HepG2 (cell line): ENCODE data around the gene NAE1. TPM values are rescaled to one million over a fixed set of nuclear protein-coding genes. Genes with fewer than 3 reads are reported as not detected.

Source experiments
- AHDC1 ChIP-seq: sonication (generic); formaldehyde crosslinking; IDR thresholded peaks from 2 replicates; pipeline ENCODE4 v1.5.1; 2020; ENCODE audit warnings: mild to moderate bottlenecking, missing genetic modification reagents, borderline replicate concordance
- ARID5B ChIP-seq: IDR thresholded peaks from 2 replicates; pipeline ENCODE4 v1.4.0; 2020; ENCODE audit warnings: mild to moderate bottlenecking, missing genetic modification reagents
- E2F2 ChIP-seq: sonication (generic); formaldehyde crosslinking; IDR thresholded peaks from 2 replicates; pipeline ENCODE4 v1.4.0; 2020; ENCODE audit warnings: missing genetic modification reagents, borderline replicate concordance
- HMG20B ChIP-seq: conservative IDR thresholded peaks from 2 replicates; pipeline ENCODE4 v1.6.1; 2016; ENCODE audit warnings: missing genetic modification reagents, missing compliant biosample characterization
- KDM6A ChIP-seq: IDR thresholded peaks from 2 replicates; pipeline ENCODE4 v1.6.1; 2016; ENCODE audit warnings: low read depth
- MBNL3 ChIP-seq: fragments of 250-450 bp; sonication (Bioruptor Pico); conservative IDR thresholded peaks from 2 replicates; pipeline ENCODE4 v1.8.0; 2022; ENCODE audit warnings: mild to moderate bottlenecking, inconsistent platforms
- MED13 ChIP-seq: sonication (generic); formaldehyde crosslinking; IDR thresholded peaks from 2 replicates; pipeline ENCODE4 v1.5.0; 2020; ENCODE audit warnings: missing genetic modification reagents
- MYC ChIP-seq: sonication (generic); formaldehyde crosslinking; IDR thresholded peaks from 2 replicates; pipeline ENCODE4 v1.9.0; 2021; ENCODE audit warnings: missing genetic modification reagents, borderline replicate concordance
- RAD51 ChIP-seq: fragments of 450-650 bp; IDR thresholded peaks from 2 replicates; pipeline ENCODE4 v1.6.1; 2016; ENCODE audit warnings: borderline replicate concordance
- SCMH1 ChIP-seq: sonication (generic); formaldehyde crosslinking; IDR thresholded peaks from 2 replicates; pipeline ENCODE4 v1.9.0; 2021; ENCODE audit warnings: missing genetic modification reagents, mild to moderate bottlenecking, borderline replicate concordance
- ZKSCAN5 ChIP-seq: sonication (generic); formaldehyde crosslinking; IDR thresholded peaks from 2 replicates; pipeline ENCODE4 v1.5.1; 2020; ENCODE audit warnings: mild to moderate bottlenecking, missing genetic modification reagents
- ZNF12 ChIP-seq: sonication (generic); formaldehyde crosslinking; IDR thresholded peaks from 2 replicates; pipeline ENCODE4 v1.5.0; 2020; ENCODE audit warnings: missing genetic modification reagents
- ZNF224 ChIP-seq: sonication (generic); formaldehyde crosslinking; IDR thresholded peaks from 2 replicates; pipeline ENCODE4 v1.5.0; 2020; ENCODE audit warnings: mild to moderate bottlenecking, missing genetic modification reagents
- ZNF343 ChIP-seq: sonication (generic); formaldehyde crosslinking; IDR thresholded peaks from 2 replicates; pipeline ENCODE4 v1.4.0; 2020; ENCODE audit warnings: mild to moderate bottlenecking, missing genetic modification reagents
- ZNF362 ChIP-seq: sonication (generic); formaldehyde crosslinking; IDR thresholded peaks from 2 replicates; pipeline ENCODE4 v1.4.0; 2020; ENCODE audit warnings: missing genetic modification reagents, mild to moderate bottlenecking, borderline replicate concordance
- ZNF615 ChIP-seq: sonication (generic); formaldehyde crosslinking; IDR thresholded peaks from 2 replicates; pipeline ENCODE4 v1.5.0; 2020; ENCODE audit warnings: mild to moderate bottlenecking, missing genetic modification reagents, borderline replicate concordance
- ZNF776 ChIP-seq: sonication (generic); formaldehyde crosslinking; IDR thresholded peaks from 2 replicates; pipeline ENCODE4 v1.4.0; 2020; ENCODE audit warnings: mild to moderate bottlenecking, missing genetic modification reagents
- ZSCAN9 ChIP-seq: IDR thresholded peaks from 2 replicates; pipeline ENCODE4 v1.6.1; 2016; ENCODE audit warnings: borderline replicate concordance
- polyA plus RNA-seq, 8 experiments: library from polyadenylated mRNA; depleted of rRNA in 3 of 8; stranded (reverse) in 7 of 8; unstranded in 1 of 8; fragments of >200 nt; fragmentation: Illumina TruSeq in 4 of 8; extraction: Trizol in 4 of 8; gene quantifications; 2 replicates each; pipeline versions ENCODE4 v1.2.1 to v1.2.3, GENCODE V29; 2011 to 2016; ENCODE audit warnings: low read depth in 4 of 8, missing spikeins in 1 of 8, mixed read lengths in 1 of 8; ENCODE audit not compliant: insufficient read depth in 1 of 8
- total RNA-seq, 5 experiments: library from RNA; depleted of rRNA; stranded (reverse); fragments of >200 nt; fragmentation: Illumina TruSeq; extraction: Trizol; gene quantifications; 2 replicates each; pipeline ENCODE4 v1.2.3, GENCODE V29; 2016; ENCODE audit warnings: low read depth in 1 of 5

NAE1 gene
- total and polyA plus RNA-seq, 2 of the 13 experiments (the other 11 are each of a cell fraction or from before 2014, with no cell fraction given), result 95.7 to 206 TPM

- no peak for TF ChIP-seq AHDC1 (CRISPR knock-in tag)
- no peak for TF ChIP-seq MYC (CRISPR knock-in tag)
- 0 out of 2 replicates have a peak, but pooled peaks have one; percentile 33 for TF ChIP-seq ZNF776 (CRISPR knock-in tag)
- no peak for TF ChIP-seq ZNF224 (CRISPR knock-in tag)
- no peak for TF ChIP-seq HMG20B (CRISPR knock-in tag)
- no peak for TF ChIP-seq ZSCAN9 (CRISPR knock-in tag)
- no peak for TF ChIP-seq E2F2 (CRISPR knock-in tag)
- no peak for TF ChIP-seq ARID5B (CRISPR knock-in tag)
- no peak for TF ChIP-seq ZNF362 (CRISPR knock-in tag)
- no peak for TF ChIP-seq SCMH1 (CRISPR knock-in tag)
- TF ChIP-seq MBNL3 (CRISPR knock-in tag), result no peak
- no peak for TF ChIP-seq KDM6A
- TF ChIP-seq ZNF615 (CRISPR knock-in tag), result no peak
- TF ChIP-seq ZKSCAN5, result no peak
- TF ChIP-seq ZNF343 (CRISPR knock-in tag), result peak; percentile 18; the same call in 1 of the 2 replicates
- TF ChIP-seq MED13 (CRISPR knock-in tag), result no peak
- no peak for TF ChIP-seq ZNF12
- no peak for TF ChIP-seq RAD51
Observed at GRCh38 chr16:66844342-66845079, 13.7 kb upstream of the NAE1 start, which contains the start of gene CA7 (continued).
